Peyer's patch (tissue), 4 donors: ENCODE results near the gene EXOC4. TPM values are rescaled to one million over a fixed set of nuclear protein-coding genes. Genes with fewer than 3 reads are reported as not detected.
"Not testable (repeated sequence)": the region's sequence is repeated elsewhere in the genome, so short reads cannot be mapped to it uniquely, and the experiment has no call there.

Experiments used
- DNase-seq, 3 donors: peaks; one replicate each; pipeline ENCODE4 v3.0.0-alpha.2; 2017 to 2019
- H3K27ac ChIP-seq, 4 donors: fragments of 200-600 bp; sonication (generic); one replicate each; pipeline ENCODE4 v1.5.1; 2016 to 2019
- H3K27me3 ChIP-seq, 2 donors: fragments of 200-600 bp; sonication (generic); one replicate each; pipeline ENCODE4 v1.5.1; 2019
- H3K36me3 ChIP-seq, 3 donors: fragments of 200-600 bp; sonication (generic); one replicate each; pipeline ENCODE4 v1.5.1; 2016 to 2019
- H3K4me1 ChIP-seq, 4 donors: fragments of 200-600 bp; sonication (generic); one replicate each; pipeline ENCODE4 v1.5.1; 2016 to 2019
- H3K4me3 ChIP-seq, 4 donors: fragments of 200-600 bp; sonication (generic); 1 replicate in 3 of 4; 2 replicates in 1 of 4; pipeline ENCODE4 v1.5.1; 2016 to 2019; ENCODE audit warnings: mild to moderate bottlenecking in 1 of 4
- H3K9me3 ChIP-seq, 4 donors: fragments of 200-600 bp; sonication (generic); one replicate each; pipeline ENCODE4 v1.5.1; 2016 to 2019; ENCODE audit warnings: mild to moderate bottlenecking in 1 of 4
- CTCF ChIP-seq, 6 experiments: fragments of 450-650 bp in 4 of 6; fragments of 200-600 bp in 2 of 6; sonication (generic) in 1 of 6; IDR thresholded peaks; one replicate each; pipeline ENCODE4 v1.5.1; 2017 to 2019; ENCODE audit warnings: antibody characterized with exemption in 6 of 6, mild to moderate bottlenecking in 3 of 6, moderate library complexity in 1 of 6
- POLR2A ChIP-seq, 2 donors: fragments of 450-650 bp; IDR thresholded peaks; one replicate each; pipeline ENCODE4 v1.5.1; 2017; ENCODE audit warnings: antibody characterized with exemption in 2 of 2, mild to moderate bottlenecking in 2 of 2, moderate library complexity in 2 of 2
- total RNA-seq, 4 donors: library from RNA; depleted of rRNA; stranded (reverse); fragments of >200 nt; gene quantifications; one replicate each; pipeline ENCODE4 v1.1.0, GENCODE V29; 2016

Gene EXOC4
- total RNA-seq, 4 donors from 2014 or later, result 128 to 502 (median 141) TPM

- no peaks in the 10 kb centered on the region for H3K36me3 ChIP-seq
- no peaks in the 10 kb centered on the region for H3K4me1 ChIP-seq
- TF ChIP-seq POLR2A (IDR thresholded peaks at IDR 0.05) (no peak), CTCF (IDR thresholded peaks at IDR 0.05) (no peak)
- no peak overlapping the region for H3K27ac ChIP-seq
- no peaks in the 10 kb centered on the region for H3K27me3 ChIP-seq
- no peaks in the 10 kb centered on the region for H3K9me3 ChIP-seq
- H3K4me3 ChIP-seq, result no peak overlapping the region
- DNase-seq, result no peak
Measured at GRCh38 chr7:133886797-133887196, 633.9 kb downstream of the EXOC4 start.

GRCh38 chr7:133887459-133887858, 634.6 kb downstream of the EXOC4 start:
- H3K9me3 ChIP-seq, result no peaks in the 10 kb centered on the region
- no peak for DNase-seq
- no peaks in the 10 kb centered on the region for H3K27me3 ChIP-seq
- H3K4me1 ChIP-seq, result no peaks in the 10 kb centered on the region
- H3K4me3 ChIP-seq, result no peak overlapping the region
- TF ChIP-seq POLR2A (IDR thresholded peaks at IDR 0.05) (no peak), CTCF (IDR thresholded peaks at IDR 0.05) (no peak)
- no peak overlapping the region for H3K27ac ChIP-seq
- no peaks in the 10 kb centered on the region for H3K36me3 ChIP-seq

GRCh38 chr7:133888061-133888930, 635.4 kb downstream of the EXOC4 start:
- Histone ChIP-seq H3K36me3 (no peaks in the 10 kb centered on the region), H3K27ac (no peak overlapping the region), H3K4me1 (no peaks in the 10 kb centered on the region), H3K4me3 (no peak overlapping the region), H3K27me3 (no peaks in the 10 kb centered on the region), H3K9me3 (no peaks in the 10 kb centered on the region)
- DNase-seq, result no peak
- TF ChIP-seq CTCF (IDR thresholded peaks at IDR 0.05) (no peak), POLR2A (IDR thresholded peaks at IDR 0.05) (no peak)

- H3K36me3 ChIP-seq, result no peaks in the 10 kb centered on the region
- no peaks in the 10 kb centered on the region for H3K4me1 ChIP-seq
- TF ChIP-seq CTCF (IDR thresholded peaks at IDR 0.05), result no peak
- TF ChIP-seq POLR2A (IDR thresholded peaks at IDR 0.05), result no peak
- no peaks in the 10 kb centered on the region for H3K27me3 ChIP-seq
- H3K27ac ChIP-seq, result no peak overlapping the region
- no peaks in the 10 kb centered on the region for H3K9me3 ChIP-seq
- H3K4me3 ChIP-seq, result no peak overlapping the region
- DNase-seq, result no peak
Measured at GRCh38 chr7:133904776-133905175, 651.9 kb downstream of the EXOC4 start.

- H3K27me3 ChIP-seq, H3K9me3 ChIP-seq, H3K36me3 ChIP-seq, H3K4me3 ChIP-seq, H3K4me1 ChIP-seq, DNase-seq, H3K27ac ChIP-seq: not testable (repeated sequence)
Measured at GRCh38 chr7:133906553-133906952, 653.7 kb downstream of the EXOC4 start.

- no peaks in the 10 kb centered on the region for H3K27me3 ChIP-seq
- TF ChIP-seq CTCF (IDR thresholded peaks at IDR 0.05) (no peak), POLR2A (IDR thresholded peaks at IDR 0.05) (no peak)
- H3K4me1 ChIP-seq, result no peaks in the 10 kb centered on the region
- DNase-seq, result no peak
- no peak overlapping the region for H3K4me3 ChIP-seq
- no peak overlapping the region for H3K27ac ChIP-seq
- H3K9me3 ChIP-seq, result no peaks in the 10 kb centered on the region
- no peaks in the 10 kb centered on the region for H3K36me3 ChIP-seq
Measured at GRCh38 chr7:133910761-133911160, 657.9 kb downstream of the EXOC4 start.
